ENCODE results near the gene BNC2. TPM values are rescaled to one million over a fixed set of nuclear protein-coding genes. Genes with fewer than 3 reads are reported as not detected.

Gene BNC2
- total RNA-seq, 2 donors from 2014 or later: 1.0 to 5.5 TPM

- peaks cover 16 to 25% of the 10 kb centered on the region in 2 donors for H3K27me3 Mint-ChIP-seq
- no peaks in the 10 kb centered on the region for H3K36me3 Mint-ChIP-seq
- H3K9me3 Mint-ChIP-seq: no peaks in the 10 kb centered on the region
- no peak overlapping the region for H3K27ac Mint-ChIP-seq
- ATAC-seq (no peak), DNase-seq (ENCODE audit: low spot score) (no peak)
- H3K4me3 Mint-ChIP-seq: no peak overlapping the region
- H3K4me1 Mint-ChIP-seq (ENCODE audit: low read depth in 2 of 2): peaks cover 0 to 2% of the 10 kb centered on the region in 2 donors
These were observed 465.0 kb downstream of the BNC2 start for GRCh38 chr9:16405421-16405820.

- Mint-ChIP-seq H3K27me3 (peaks cover 19 to 29% of the 10 kb centered on the region in 2 donors), H3K27ac (no peak overlapping the region), H3K36me3 (no peaks in the 10 kb centered on the region), H3K4me1 (ENCODE audit: low read depth in 2 of 2) (peaks cover 0 to 2% of the 10 kb centered on the region in 2 donors), H3K9me3 (no peaks in the 10 kb centered on the region), H3K4me3 (no peak overlapping the region)
- DNase-seq (ENCODE audit: low spot score): no peak
- no peak for ATAC-seq
These were observed 468.8 kb downstream of the BNC2 start for GRCh38 chr9:16401701-16402100.

GRCh38 chr9:16398691-16399090 lies 471.8 kb downstream of the BNC2 start:
- no peak overlapping the region for H3K27ac Mint-ChIP-seq
- H3K4me1 Mint-ChIP-seq (ENCODE audit: low read depth in 2 of 2): peaks cover 0 to 2% of the 10 kb centered on the region in 2 donors
- ATAC-seq: no peak
- H3K27me3 Mint-ChIP-seq: peaks cover 16 to 26% of the 10 kb centered on the region in 2 donors
- no peaks in the 10 kb centered on the region for H3K9me3 Mint-ChIP-seq
- no peak overlapping the region for H3K4me3 Mint-ChIP-seq
- no peak for DNase-seq (ENCODE audit: low spot score)
- H3K36me3 Mint-ChIP-seq: no peaks in the 10 kb centered on the region

- Mint-ChIP-seq H3K27ac (no peak overlapping the region), H3K4me3 (no peak overlapping the region), H3K36me3 (no peaks in the 10 kb centered on the region), H3K4me1 (ENCODE audit: low read depth in 2 of 2) (no peaks in the 10 kb centered on the region), H3K27me3 (peaks cover 8 to 14% of the 10 kb centered on the region in 2 donors), H3K9me3 (no peaks in the 10 kb centered on the region)
- DNase-seq (ENCODE audit: low spot score) (no peak), ATAC-seq (no peak)
These were observed 474.1 kb downstream of the BNC2 start for GRCh38 chr9:16396389-16396788.

GRCh38 chr9:16391369-16391768 lies 479.1 kb downstream of the BNC2 start:
- peaks cover 0 to 5% of the 10 kb centered on the region in 2 donors for H3K27me3 Mint-ChIP-seq
- no peak for ATAC-seq

GRCh38 chr9:16387382-16387781 lies 483.1 kb downstream of the BNC2 start:
- Mint-ChIP-seq H3K36me3 (peaks cover 5% of the 10 kb centered on the region), H3K27me3 (peaks cover 0 to 10% of the 10 kb centered on the region in 2 donors), H3K9me3 (peaks cover 6% of the 10 kb centered on the region), H3K27ac (no peak overlapping the region), H3K4me1 (ENCODE audit: low read depth in 2 of 2) (no peaks in the 10 kb centered on the region), H3K4me3 (no peak overlapping the region)
- DNase-seq (ENCODE audit: low spot score) (no peak), ATAC-seq (no peak)

More at GRCh38 chr9:16391369-16391768, 479.1 kb downstream of the BNC2 start:
- Mint-ChIP-seq H3K9me3 (peaks cover 3% of the 10 kb centered on the region), H3K4me3 (no peak overlapping the region), H3K27ac (no peak overlapping the region), H3K4me1 (ENCODE audit: low read depth in 2 of 2) (no peaks in the 10 kb centered on the region), H3K36me3 (no peaks in the 10 kb centered on the region)
- no peak for DNase-seq (ENCODE audit: low spot score)

GRCh38 chr9:16386827-16387077 lies 483.7 kb downstream of the BNC2 start:
- H3K9me3 Mint-ChIP-seq: peaks cover 6% of the 10 kb centered on the region
- H3K27me3 Mint-ChIP-seq: peaks cover 0 to 10% of the 10 kb centered on the region in 2 donors
- no peak overlapping the region for H3K27ac Mint-ChIP-seq
- ATAC-seq (no peak), DNase-seq (ENCODE audit: low spot score) (no peak)
- no peaks in the 10 kb centered on the region for H3K4me1 Mint-ChIP-seq (ENCODE audit: low read depth in 2 of 2)
- no peak overlapping the region for H3K4me3 Mint-ChIP-seq
- H3K36me3 Mint-ChIP-seq: peaks cover 5% of the 10 kb centered on the region

- H3K27ac Mint-ChIP-seq: no peak overlapping the region
- H3K4me3 Mint-ChIP-seq: no peak overlapping the region
These were observed 484.3 kb downstream of the BNC2 start for GRCh38 chr9:16386007-16386826.

GRCh38 chr9:16385590-16385989 lies 484.9 kb downstream of the BNC2 start:
- Mint-ChIP-seq H3K4me3 (no peak overlapping the region), H3K4me1 (ENCODE audit: low read depth in 2 of 2) (no peaks in the 10 kb centered on the region), H3K9me3 (peaks cover 6% of the 10 kb centered on the region), H3K27ac (no peak overlapping the region), H3K36me3 (peaks cover 5% of the 10 kb centered on the region), H3K27me3 (peaks cover 0 to 10% of the 10 kb centered on the region in 2 donors)
- no peak for ATAC-seq
- no peak for DNase-seq (ENCODE audit: low spot score)

More at GRCh38 chr9:16386007-16386826, 484.3 kb downstream of the BNC2 start:
- Mint-ChIP-seq H3K27me3 (peaks cover 0 to 10% of the 10 kb centered on the region in 2 donors), H3K36me3 (peaks cover 5% of the 10 kb centered on the region), H3K4me1 (ENCODE audit: low read depth in 2 of 2) (no peaks in the 10 kb centered on the region), H3K9me3 (peaks cover 6% of the 10 kb centered on the region)
- DNase-seq (ENCODE audit: low spot score) (no peak), ATAC-seq (no peak)

GRCh38 chr9:16384993-16385392 lies 485.5 kb downstream of the BNC2 start:
- peaks cover 6% of the 10 kb centered on the region for H3K9me3 Mint-ChIP-seq

GRCh38 chr9:16377311-16377710 lies 493.2 kb downstream of the BNC2 start:
- Mint-ChIP-seq H3K27ac (no peak overlapping the region), H3K9me3 (no peaks in the 10 kb centered on the region)
- no peak for DNase-seq (ENCODE audit: low spot score)

More at GRCh38 chr9:16384993-16385392, 485.5 kb downstream of the BNC2 start:
- Mint-ChIP-seq H3K4me3 (no peak overlapping the region), H3K27me3 (peaks cover 2 to 10% of the 10 kb centered on the region in 2 donors), H3K36me3 (peaks cover 5% of the 10 kb centered on the region), H3K27ac (no peak overlapping the region), H3K4me1 (ENCODE audit: low read depth in 2 of 2) (no peaks in the 10 kb centered on the region)
- ATAC-seq (no peak), DNase-seq (ENCODE audit: low spot score) (no peak)

GRCh38 chr9:16371306-16371705 lies 499.2 kb downstream of the BNC2 start:
- Mint-ChIP-seq H3K9me3 (peaks cover 4% of the 10 kb centered on the region), H3K4me3 (no peak overlapping the region), H3K27me3 (peaks cover 0 to 7% of the 10 kb centered on the region in 2 donors), H3K27ac (no peak overlapping the region), H3K4me1 (ENCODE audit: low read depth in 2 of 2) (no peaks in the 10 kb centered on the region), H3K36me3 (no peaks in the 10 kb centered on the region)
- DNase-seq (ENCODE audit: low spot score) (no peak), ATAC-seq (no peak)

More at GRCh38 chr9:16377311-16377710, 493.2 kb downstream of the BNC2 start:
- peaks cover 6 to 12% of the 10 kb centered on the region in 2 donors for H3K27me3 Mint-ChIP-seq
- no peak for ATAC-seq
- no peak overlapping the region for H3K4me3 Mint-ChIP-seq
- no peaks in the 10 kb centered on the region for H3K4me1 Mint-ChIP-seq (ENCODE audit: low read depth in 2 of 2)
- no peaks in the 10 kb centered on the region for H3K36me3 Mint-ChIP-seq

GRCh38 chr9:16370647-16371046 lies 499.8 kb downstream of the BNC2 start:
- Mint-ChIP-seq H3K4me3 (no peak overlapping the region), H3K27me3 (peaks cover 0 to 11% of the 10 kb centered on the region in 2 donors), H3K4me1 (ENCODE audit: low read depth in 2 of 2) (no peaks in the 10 kb centered on the region), H3K9me3 (peaks cover 4% of the 10 kb centered on the region), H3K27ac (no peak overlapping the region), H3K36me3 (no peaks in the 10 kb centered on the region)
- no peak for DNase-seq (ENCODE audit: low spot score)
- ATAC-seq: no peak

GRCh38 chr9:16369427-16369826 lies 501.0 kb downstream of the BNC2 start:
- DNase-seq (ENCODE audit: low spot score) (no peak), ATAC-seq (no peak)
- Mint-ChIP-seq H3K4me3 (no peak overlapping the region), H3K4me1 (ENCODE audit: low read depth in 2 of 2) (no peaks in the 10 kb centered on the region), H3K36me3 (no peaks in the 10 kb centered on the region), H3K9me3 (peaks cover 4% of the 10 kb centered on the region), H3K27me3 (peaks cover 0 to 11% of the 10 kb centered on the region in 2 donors), H3K27ac (no peak overlapping the region)

Data from natural killer cell treated with Interleukin-12 subunit alpha and Interleukin-12 subunit beta and Interleukin-15 and Interleukin-18, amount 100 ng/mL, for 72 hours (primary cell).